GM23338 (cell line): Measurements from ENCODE around the gene FGF9. TPM values are rescaled to one million over a fixed set of nuclear protein-coding genes. Genes with fewer than 3 reads are reported as not detected.
A peak's percentile ranks its signal among the peaks of the same experiment; 100 is the strongest.

Experiments used
- ATAC-seq: fragments of 200-7000 bp; cut with Tn5 transposase; 3 replicates; pipeline ENCODE4 v1.9.1; 2020
- DNase-seq: peaks from one replicate; pipeline ENCODE4 v3.0.0-alpha.2; 2015; ENCODE audit warnings: low spot score
- H2AFZ ChIP-seq: fragments of 200-600 bp; sonication (generic); 2 replicates; pipeline ENCODE4 v1.8.0; 2016; ENCODE audit warnings: antibody characterized with exemption, mild to moderate bottlenecking, moderate library complexity
- H3F3A ChIP-seq: fragments of 200-600 bp; sonication (generic); replicated peaks from 2 replicates; pipeline ENCODE4 v1.8.0; 2017; ENCODE audit warnings: antibody characterized with exemption, mixed run types, low read depth
- H3K27ac ChIP-seq: fragments of 200-600 bp; sonication (generic); 2 replicates; pipeline ENCODE4 v1.6.1; 2016; ENCODE audit warnings: low read depth
- H3K27me3 ChIP-seq: fragments of 200-600 bp; sonication (generic); 2 replicates; pipeline ENCODE4 v1.8.0; 2016; ENCODE audit warnings: mild to moderate bottlenecking, mixed run types, moderate library complexity; ENCODE audit not compliant: insufficient read depth
- H3K36me3 ChIP-seq: fragments of 200-600 bp; sonication (generic); 2 replicates; pipeline ENCODE4 v1.8.0; 2016; ENCODE audit warnings: mild to moderate bottlenecking; ENCODE audit not compliant: insufficient read depth
- H3K4me1 ChIP-seq: fragments of 200-600 bp; sonication (generic); 2 replicates; pipeline ENCODE4 v1.8.0; 2016; ENCODE audit warnings: mild to moderate bottlenecking, moderate library complexity; ENCODE audit not compliant: insufficient read depth
- H3K4me2 ChIP-seq: fragments of 200-600 bp; sonication (generic); 2 replicates; pipeline ENCODE4 v1.7.1; 2017; ENCODE audit warnings: mixed run types
- H3K4me3 ChIP-seq: fragments of 200-600 bp; sonication (generic); 2 replicates; pipeline ENCODE4 v1.6.1; 2016; ENCODE audit warnings: mixed run types
- H3K79me2 ChIP-seq: fragments of 200-600 bp; sonication (generic); replicated peaks from 2 replicates; pipeline ENCODE4 v1.8.0; 2017; ENCODE audit warnings: mild to moderate bottlenecking; ENCODE audit not compliant: insufficient read depth
- H3K9me2 ChIP-seq: fragments of 200-600 bp; sonication (generic); 2 replicates; pipeline ENCODE4 v1.8.0; 2017; ENCODE audit not compliant: insufficient read depth
- H4K20me1 ChIP-seq: fragments of 200-600 bp; sonication (generic); replicated peaks from 2 replicates; pipeline ENCODE4 v1.8.0; 2017; ENCODE audit warnings: mild to moderate bottlenecking; ENCODE audit not compliant: insufficient read depth
- H3K27ac Mint-ChIP-seq: 2 replicates; pipeline ENCODE4 v1.8.0; 2020; ENCODE audit warnings: inconsistent platforms, mild to moderate bottlenecking, moderate library complexity, mixed read lengths
- H3K27me3 Mint-ChIP-seq: 3 replicates; pipeline ENCODE4 v1.8.0; 2022; ENCODE audit warnings: low read depth, mild to moderate bottlenecking, moderate library complexity, mixed read lengths, inconsistent platforms; ENCODE audit not compliant: insufficient read depth, poor library complexity
- H3K36me3 Mint-ChIP-seq: 3 replicates; pipeline ENCODE4 v1.8.0; 2021; ENCODE audit warnings: low read depth, mild to moderate bottlenecking, inconsistent platforms, moderate library complexity, mixed read lengths
- H3K4me1 Mint-ChIP-seq: 3 replicates; pipeline ENCODE4 v1.8.0; 2020; ENCODE audit warnings: mild to moderate bottlenecking, inconsistent platforms, mixed read lengths
- H3K4me3 Mint-ChIP-seq: 3 replicates; pipeline ENCODE4 v1.8.0; 2021; ENCODE audit warnings: moderate library complexity, mild to moderate bottlenecking, inconsistent platforms, mixed read lengths
- H3K9me3 Mint-ChIP-seq: 3 replicates; pipeline ENCODE4 v1.8.0; 2020; ENCODE audit warnings: moderate library complexity, mild to moderate bottlenecking, inconsistent platforms, mixed read lengths
- CREB1 ChIP-seq: fragments of 250-450 bp; sonication (Bioruptor Pico); IDR thresholded peaks from 2 replicates; pipeline ENCODE4 v1.5.0; 2020; ENCODE audit warnings: low read depth, mild to moderate bottlenecking, moderate library complexity
- EZH2 ChIP-seq: fragments of 200-600 bp; sonication (generic); IDR thresholded peaks from one replicate; pipeline ENCODE4 v1.8.0; 2017; ENCODE audit warnings: antibody characterized with exemption, mild to moderate bottlenecking, low read depth; ENCODE audit not compliant: unreplicated experiment
- EZH2phosphoT487 ChIP-seq: fragments of 200-600 bp; sonication (generic); IDR thresholded peaks from one replicate; pipeline ENCODE4 v1.8.1; 2018; ENCODE audit warnings: antibody characterized with exemption; ENCODE audit not compliant: unreplicated experiment
- NANOG ChIP-seq: IDR thresholded peaks from 2 replicates; pipeline ENCODE4 v1.6.1; 2016; ENCODE audit warnings: antibody characterized with exemption, borderline replicate concordance
- STAT1 ChIP-seq: IDR thresholded peaks from one replicate; pipeline ENCODE4 v1.6.1; 2016; ENCODE audit warnings: antibody characterized with exemption; ENCODE audit not compliant: unreplicated experiment
- ZNF331 ChIP-seq: fragments of 250-450 bp; sonication (Bioruptor Pico); IDR thresholded peaks from 2 replicates; pipeline ENCODE4 v1.5.0; 2020; ENCODE audit warnings: low read depth, mild to moderate bottlenecking, moderate library complexity
- polyA plus RNA-seq: library from polyadenylated mRNA; unstranded; fragments of >200 nt; fragmentation: Nextera tagmentation; extraction: Ambion mirVana; gene quantifications from 2 replicates; pipeline ENCODE4 v1.2.1, GENCODE V29; 2016
- total RNA-seq: library from RNA; depleted of rRNA; stranded (reverse); fragments of >200 nt; shearing (Covaris generic); gene quantifications from 2 replicates; pipeline ENCODE4 v1.2.3, GENCODE V29; 2014
- TF ChIP-seq, protein P1 (sequence below): IDR thresholded peaks from 2 replicates; pipeline ENCODE4 v1.6.1; 2016; ENCODE audit warnings: antibody characterized with exemption
- TF ChIP-seq, protein P2 (sequence below): IDR thresholded peaks from one replicate; pipeline ENCODE4 v1.6.1; 2018; ENCODE audit warnings: antibody characterized with exemption; ENCODE audit not compliant: unreplicated experiment

The FGF9 gene
- total and polyA plus RNA-seq, 2 experiments from 2014 or later, result 0.27 TPM; not detected in 1

DNA sequence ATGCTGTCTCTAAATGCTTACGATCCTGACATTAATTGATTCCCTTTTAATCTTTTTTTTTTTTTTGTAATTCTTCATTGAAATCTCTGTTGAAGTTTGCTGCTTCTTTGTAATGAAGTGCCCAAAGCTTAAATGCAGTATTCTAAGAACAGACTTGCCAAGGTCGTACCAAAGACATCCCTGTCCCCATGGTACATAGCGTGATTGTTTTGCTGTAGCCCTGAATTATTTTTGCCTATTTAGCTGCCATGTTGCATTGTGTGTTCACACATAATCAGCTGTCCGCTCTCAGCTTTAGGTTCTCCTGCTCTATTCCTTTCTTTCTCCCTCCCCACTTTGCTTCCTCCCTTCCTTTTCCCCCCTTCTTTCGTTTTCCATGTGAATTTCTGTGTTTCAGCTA, 21.1 kb downstream of the FGF9 start:
- Mint-ChIP-seq H3K27ac (no peak overlapping the region), H3K4me1 (no peaks in the 10 kb centered on the region), H3K9me3 (no peaks in the 10 kb centered on the region), H3K36me3 (no peaks in the 10 kb centered on the region), H3K27me3 (no peaks in the 10 kb centered on the region), H3K4me3 (no peak overlapping the region)
- H3K27me3 ChIP-seq, result no peaks in the 10 kb centered on the region
- no peaks in the 10 kb centered on the region for H3K9me2 ChIP-seq
- H4K20me1 ChIP-seq, result no peaks in the 10 kb centered on the region
- TF ChIP-seq, protein P1, sequence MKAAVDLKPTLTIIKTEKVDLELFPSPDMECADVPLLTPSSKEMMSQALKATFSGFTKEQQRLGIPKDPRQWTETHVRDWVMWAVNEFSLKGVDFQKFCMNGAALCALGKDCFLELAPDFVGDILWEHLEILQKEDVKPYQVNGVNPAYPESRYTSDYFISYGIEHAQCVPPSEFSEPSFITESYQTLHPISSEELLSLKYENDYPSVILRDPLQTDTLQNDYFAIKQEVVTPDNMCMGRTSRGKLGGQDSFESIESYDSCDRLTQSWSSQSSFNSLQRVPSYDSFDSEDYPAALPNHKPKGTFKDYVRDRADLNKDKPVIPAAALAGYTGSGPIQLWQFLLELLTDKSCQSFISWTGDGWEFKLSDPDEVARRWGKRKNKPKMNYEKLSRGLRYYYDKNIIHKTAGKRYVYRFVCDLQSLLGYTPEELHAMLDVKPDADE, result no peak
- no peaks in the 10 kb centered on the region for H3K4me1 ChIP-seq
- H3K79me2 ChIP-seq, result no peaks in the 10 kb centered on the region
- H2AFZ ChIP-seq, result peak overlapping the region; percentile 60; the same call in 1 of the 2 replicates
- no peak for ATAC-seq
- no peak overlapping the region for H3K4me2 ChIP-seq
- no peaks in the 10 kb centered on the region for H3K36me3 ChIP-seq
- H3K27ac ChIP-seq, result no peak overlapping the region
- H3F3A ChIP-seq, result no peaks in the 10 kb centered on the region
- no peak overlapping the region for H3K4me3 ChIP-seq
- DNase-seq, result no peak

DNA sequence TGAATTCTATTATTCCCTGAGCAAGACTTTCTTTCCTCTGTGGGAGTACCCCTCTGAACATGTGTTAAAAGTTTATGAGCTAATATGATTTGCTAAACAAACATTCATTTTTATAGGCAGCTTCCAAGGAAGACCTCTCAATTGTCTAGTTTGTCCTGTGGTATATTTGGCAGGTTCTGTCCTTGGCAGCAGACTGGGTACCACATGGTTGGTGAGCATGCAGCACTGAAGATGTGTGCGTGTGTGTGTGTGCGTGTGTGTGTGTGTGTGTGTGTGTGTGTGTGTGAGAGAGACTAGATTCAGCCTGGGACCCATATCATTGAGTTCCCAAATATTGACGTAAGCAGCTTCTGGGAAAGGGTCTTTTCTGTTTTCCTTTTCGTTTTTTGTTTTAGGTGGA, 24.0 kb downstream of the FGF9 start:
- H3K27me3 Mint-ChIP-seq, result no peaks in the 10 kb centered on the region
- Histone ChIP-seq H3F3A (no peaks in the 10 kb centered on the region), H4K20me1 (no peaks in the 10 kb centered on the region), H3K9me2 (no peaks in the 10 kb centered on the region), H3K27me3 (no peaks in the 10 kb centered on the region), H3K4me1 (peaks cover 18% of the 10 kb centered on the region), H3K79me2 (no peaks in the 10 kb centered on the region), H3K36me3 (no peaks in the 10 kb centered on the region), H3K27ac (no peak overlapping the region), H3K4me3 (no peak overlapping the region), H2AFZ (no peak overlapping the region), H3K4me2 (no peak overlapping the region)
- no peak for ATAC-seq
- H3K9me3 Mint-ChIP-seq, result no peaks in the 10 kb centered on the region
- no peak for TF ChIP-seq STAT1
- TF ChIP-seq, protein P2, sequence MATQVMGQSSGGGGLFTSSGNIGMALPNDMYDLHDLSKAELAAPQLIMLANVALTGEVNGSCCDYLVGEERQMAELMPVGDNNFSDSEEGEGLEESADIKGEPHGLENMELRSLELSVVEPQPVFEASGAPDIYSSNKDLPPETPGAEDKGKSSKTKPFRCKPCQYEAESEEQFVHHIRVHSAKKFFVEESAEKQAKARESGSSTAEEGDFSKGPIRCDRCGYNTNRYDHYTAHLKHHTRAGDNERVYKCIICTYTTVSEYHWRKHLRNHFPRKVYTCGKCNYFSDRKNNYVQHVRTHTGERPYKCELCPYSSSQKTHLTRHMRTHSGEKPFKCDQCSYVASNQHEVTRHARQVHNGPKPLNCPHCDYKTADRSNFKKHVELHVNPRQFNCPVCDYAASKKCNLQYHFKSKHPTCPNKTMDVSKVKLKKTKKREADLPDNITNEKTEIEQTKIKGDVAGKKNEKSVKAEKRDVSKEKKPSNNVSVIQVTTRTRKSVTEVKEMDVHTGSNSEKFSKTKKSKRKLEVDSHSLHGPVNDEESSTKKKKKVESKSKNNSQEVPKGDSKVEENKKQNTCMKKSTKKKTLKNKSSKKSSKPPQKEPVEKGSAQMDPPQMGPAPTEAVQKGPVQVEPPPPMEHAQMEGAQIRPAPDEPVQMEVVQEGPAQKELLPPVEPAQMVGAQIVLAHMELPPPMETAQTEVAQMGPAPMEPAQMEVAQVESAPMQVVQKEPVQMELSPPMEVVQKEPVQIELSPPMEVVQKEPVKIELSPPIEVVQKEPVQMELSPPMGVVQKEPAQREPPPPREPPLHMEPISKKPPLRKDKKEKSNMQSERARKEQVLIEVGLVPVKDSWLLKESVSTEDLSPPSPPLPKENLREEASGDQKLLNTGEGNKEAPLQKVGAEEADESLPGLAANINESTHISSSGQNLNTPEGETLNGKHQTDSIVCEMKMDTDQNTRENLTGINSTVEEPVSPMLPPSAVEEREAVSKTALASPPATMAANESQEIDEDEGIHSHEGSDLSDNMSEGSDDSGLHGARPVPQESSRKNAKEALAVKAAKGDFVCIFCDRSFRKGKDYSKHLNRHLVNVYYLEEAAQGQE, result no peak
- DNase-seq, result no peak
- H3K4me1 Mint-ChIP-seq, result peaks cover 17% of the 10 kb centered on the region
- H3K36me3 Mint-ChIP-seq, result no peaks in the 10 kb centered on the region
- no peak overlapping the region for H3K27ac Mint-ChIP-seq
- no peak overlapping the region for H3K4me3 Mint-ChIP-seq

DNA sequence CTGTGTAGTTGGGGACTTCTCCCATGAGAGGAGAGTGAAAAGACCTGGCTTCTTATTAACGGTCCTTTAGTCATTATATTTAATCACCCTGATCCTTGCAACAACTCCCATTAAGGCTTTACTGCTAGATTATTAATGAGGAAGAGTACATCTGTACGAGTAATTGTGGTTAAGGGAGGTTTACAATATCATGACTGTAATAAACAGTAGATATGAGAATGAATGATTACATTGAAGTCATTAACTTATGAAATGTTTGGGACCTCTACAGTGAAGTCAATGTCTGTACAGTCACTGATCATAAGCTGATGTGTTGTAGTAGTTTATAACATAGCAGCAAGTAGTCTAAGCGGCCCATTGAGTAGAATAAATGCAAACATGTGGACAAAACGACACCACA, 24.7 kb downstream of the FGF9 start:
- Histone ChIP-seq H3K4me1 (peaks cover 25% of the 10 kb centered on the region), H2AFZ (no peak overlapping the region), H3K4me3 (no peak overlapping the region), H3F3A (no peaks in the 10 kb centered on the region), H4K20me1 (no peaks in the 10 kb centered on the region), H3K36me3 (no peaks in the 10 kb centered on the region), H3K4me2 (no peak overlapping the region), H3K27ac (no peak overlapping the region), H3K79me2 (no peaks in the 10 kb centered on the region), H3K9me2 (no peaks in the 10 kb centered on the region), H3K27me3 (no peaks in the 10 kb centered on the region)
- ATAC-seq (no peak), DNase-seq (no peak)
- Mint-ChIP-seq H3K36me3 (no peaks in the 10 kb centered on the region), H3K4me3 (no peak overlapping the region), H3K27me3 (peaks cover 1% of the 10 kb centered on the region), H3K27ac (no peak overlapping the region), H3K9me3 (no peaks in the 10 kb centered on the region), H3K4me1 (peaks cover 24% of the 10 kb centered on the region)
- TF ChIP-seq ZNF331 (no peak), CREB1 (CRISPR knock-in tag) (no peak), EZH2phosphoT487 (no peak), NANOG (no peak), EZH2 (no peak)
